Mucosa of descending colon (tissue), 3 donors: ENCODE measurements around the gene EFCC1. TPM values are rescaled to one million over a fixed set of nuclear protein-coding genes. Genes with fewer than 3 reads are reported as not detected.

ENCODE experiments used
- ATAC-seq: fragments of 200-7000 bp; cut with Tn5 transposase; one replicate; pipeline ENCODE4 v1.9.1; 2020; ENCODE audit warnings: mild to moderate bottlenecking, moderate library complexity
- DNase-seq, 3 donors: peaks; one replicate each; pipeline ENCODE4 v3.0.0-alpha.2; 2020
- H3K36me3 ChIP-seq: fragments of 200-600 bp; one replicate; pipeline ENCODE4 v1.8.0; 2021; ENCODE audit warnings: low read depth, mild to moderate bottlenecking
- H3K4me1 ChIP-seq: fragments of 200-600 bp; one replicate; pipeline ENCODE4 v1.8.0; 2021; ENCODE audit warnings: low read depth, mild to moderate bottlenecking
- H3K4me3 ChIP-seq: fragments of 200-600 bp; one replicate; pipeline ENCODE4 v1.8.0; 2021; ENCODE audit warnings: mild to moderate bottlenecking
- H3K9me3 ChIP-seq: fragments of 200-600 bp; one replicate; pipeline ENCODE4 v1.8.0; 2021; ENCODE audit warnings: mild to moderate bottlenecking
- CTCF ChIP-seq: fragments of 200-600 bp; IDR thresholded peaks from one replicate; pipeline ENCODE4 v1.8.0; 2022; ENCODE audit warnings: antibody characterized with exemption, mild to moderate bottlenecking
- intact Hi-C, 2 donors: fragments of 100-400 bp; cut with DNase I in 1 of 2; cut with micrococcal nuclease in 1 of 2; formaldehyde crosslinking; loops; one replicate each; pipeline versions ENCODE4 v1.11.0 to v1.11.1; 2022; cut with DNase I, micrococcal nuclease
- total RNA-seq, 3 donors: library from RNA; stranded (reverse); fragmentation: NEBNext Ultra II Directional in 2 of 3; extraction: Animal tissue kit (Norgen Biotek cat#: 25700) in 2 of 3; gene quantifications; one replicate each; pipeline versions ENCODE4 v1.2.1 to v1.2.4, GENCODE V29; 2021 to 2023
- donor health status: DM: no; HTN: no; CAD: no; lungs with moderate emphysema.
- donor health status: DM: no; HTN: no; CAD: no.
- donor health status: DM: no; HTN: yes; CAD: no.

Gene EFCC1
- total RNA-seq, 3 donors from 2014 or later, result 1.8 to 12.0 (median 3.6) TPM

GRCh38 chr3:129004639-129005295 is 3.7 kb downstream of the EFCC1 start:
- Histone ChIP-seq H3K36me3 (no peaks in the 10 kb centered on the region), H3K9me3 (no peaks in the 10 kb centered on the region), H3K4me3 (no peak overlapping the region), H3K4me1 (peaks cover 25% of the 10 kb centered on the region)
- no peak for TF ChIP-seq CTCF
- intact Hi-C loops, result no loop called here
- ATAC-seq (peak; percentile 56), DNase-seq (no peak)

- no peaks in the 10 kb centered on the region for H3K36me3 ChIP-seq
- peaks cover 24% of the 10 kb centered on the region for H3K4me1 ChIP-seq
- peak in 2 of 3 donors; percentile 63 to 65 for DNase-seq
- H3K9me3 ChIP-seq, result no peaks in the 10 kb centered on the region
- ATAC-seq, result peak; percentile 51
- no peak overlapping the region for H3K4me3 ChIP-seq
- no peak for TF ChIP-seq CTCF
- intact Hi-C loops, result no loop called here
Observed at GRCh38 chr3:129005526-129006303, 4.6 kb downstream of the EFCC1 start.

GRCh38 chr3:129006864-129007263 is 5.8 kb downstream of the EFCC1 start:
- TF ChIP-seq CTCF, result no peak
- H3K4me1 ChIP-seq, result peaks cover 14% of the 10 kb centered on the region
- H3K4me3 ChIP-seq, result no peak overlapping the region
- intact Hi-C loops, result no loop called here
- no peak for DNase-seq
- no peak for ATAC-seq
- H3K36me3 ChIP-seq, result no peaks in the 10 kb centered on the region
- H3K9me3 ChIP-seq, result no peaks in the 10 kb centered on the region

GRCh38 chr3:129007792-129008191 is 6.7 kb downstream of the EFCC1 start:
- DNase-seq (no peak), ATAC-seq (no peak)
- H3K36me3 ChIP-seq, result no peaks in the 10 kb centered on the region
- no peak overlapping the region for H3K4me3 ChIP-seq
- H3K4me1 ChIP-seq, result peaks cover 11% of the 10 kb centered on the region
- TF ChIP-seq CTCF, result no peak
- intact Hi-C loops, result no loop called here
- no peaks in the 10 kb centered on the region for H3K9me3 ChIP-seq

GRCh38 chr3:129009266-129009665 is 8.2 kb downstream of the EFCC1 start:
- ATAC-seq, result no peak
- H3K4me1 ChIP-seq, result peaks cover 11% of the 10 kb centered on the region
- no peaks in the 10 kb centered on the region for H3K9me3 ChIP-seq
- H3K4me3 ChIP-seq, result no peak overlapping the region
- H3K36me3 ChIP-seq, result no peaks in the 10 kb centered on the region
- intact Hi-C loops, result no loop called here
- no peak for TF ChIP-seq CTCF
- DNase-seq, result no peak
